Fibroblast of gingiva (primary cell): ENCODE measurements around the gene FAF1.

Experiments
- DNase-seq: peaks from one replicate; pipeline ENCODE4 v3.0.0-alpha.2; 2011; ENCODE audit warnings: low read depth

The FAF1 gene

GRCh38 chr1:50415235-50416149 is 544.6 kb downstream of the FAF1 start:
- no peak for DNase-seq

DNA sequence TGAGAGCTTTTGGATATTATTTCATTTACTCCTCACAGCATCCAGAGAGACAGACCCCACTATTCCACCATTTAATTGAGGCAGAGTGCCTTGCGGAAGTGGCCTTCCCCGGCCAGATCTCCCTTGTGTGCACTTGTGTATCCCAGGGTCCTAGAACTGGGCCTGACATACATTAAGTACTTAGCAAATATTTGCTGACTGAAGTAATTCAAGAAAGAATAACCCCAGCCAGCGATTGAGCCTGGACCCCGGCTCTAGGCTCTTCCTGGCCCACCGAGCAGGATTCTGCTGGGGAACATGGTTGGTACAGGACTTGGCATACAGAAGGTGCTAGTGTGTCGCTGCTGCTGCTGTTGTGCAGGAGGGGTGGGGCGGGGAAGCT is 545.2 kb downstream of the FAF1 start:
- no peak for DNase-seq

DNA sequence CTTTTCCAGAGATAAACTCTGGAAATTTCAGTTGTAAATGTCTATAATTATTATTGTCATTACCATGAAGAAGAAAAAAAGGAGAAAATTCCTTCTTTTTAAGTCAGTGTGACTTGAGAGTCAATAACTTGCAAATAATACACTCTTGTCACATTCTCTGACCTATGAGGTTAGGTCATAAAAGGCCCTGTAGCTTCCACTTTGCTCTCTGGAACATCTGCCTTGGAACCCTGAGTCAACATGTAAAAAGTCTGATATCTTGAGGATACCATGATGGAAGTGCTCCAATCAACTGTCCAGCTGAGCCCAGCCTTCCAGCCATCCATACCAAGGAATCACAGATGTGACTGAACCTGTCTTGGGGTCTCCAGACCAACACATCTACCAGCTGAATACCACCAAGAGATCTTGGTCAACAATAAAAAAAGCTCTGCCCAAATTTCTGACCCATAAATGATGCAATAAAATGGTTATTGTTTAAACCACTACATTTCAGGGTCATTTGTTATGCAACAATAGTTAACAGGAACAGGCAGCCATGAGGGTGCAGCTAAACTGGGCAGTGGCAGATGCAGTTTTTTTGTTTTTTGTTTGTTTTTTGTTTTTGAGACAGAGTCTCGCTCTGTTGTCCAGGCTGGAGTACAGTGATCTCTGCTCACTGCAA is 547.1 kb downstream of the FAF1 start:
- DNase-seq: no peak

GRCh38 chr1:50405814-50406213 is 554.3 kb downstream of the FAF1 start:
- DNase-seq: no peak

GRCh38 chr1:50393522-50394120 is 566.4 kb downstream of the FAF1 start:
- no peak for DNase-seq
